ENCODE results near the gene RARA.
"Not testable (repeated sequence)": the region's sequence is repeated elsewhere in the genome, so short reads cannot be mapped to it uniquely, and the experiment has no call there.

DNA sequence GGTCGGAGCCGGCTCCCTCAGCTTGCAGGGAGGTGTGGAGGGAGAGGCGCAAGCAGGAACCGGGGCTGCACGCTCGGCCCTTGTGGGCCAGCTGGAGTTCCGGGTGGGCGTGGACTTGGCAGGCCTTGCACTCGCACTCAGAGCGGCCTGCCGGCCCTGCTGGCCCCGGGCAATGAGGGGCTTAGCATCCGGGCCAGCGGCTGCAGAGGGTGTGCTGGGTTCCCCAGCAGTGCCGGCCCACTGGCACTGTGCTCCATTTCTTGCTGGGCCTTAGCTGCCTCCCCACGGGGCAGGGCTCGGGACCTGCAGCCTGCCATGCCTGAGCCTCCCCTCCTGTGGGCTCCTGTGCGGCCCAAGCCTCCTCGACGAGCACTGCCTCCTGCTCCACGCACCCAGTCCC is 66.8 kb downstream of the RARA start:
- TF ChIP-seq POLR2A (IDR thresholded peaks at IDR 0.05; ENCODE audit: low read depth); EP300 (IDR thresholded peaks at IDR 0.05): not testable (repeated sequence)
- TF ChIP-seq, protein P1, sequence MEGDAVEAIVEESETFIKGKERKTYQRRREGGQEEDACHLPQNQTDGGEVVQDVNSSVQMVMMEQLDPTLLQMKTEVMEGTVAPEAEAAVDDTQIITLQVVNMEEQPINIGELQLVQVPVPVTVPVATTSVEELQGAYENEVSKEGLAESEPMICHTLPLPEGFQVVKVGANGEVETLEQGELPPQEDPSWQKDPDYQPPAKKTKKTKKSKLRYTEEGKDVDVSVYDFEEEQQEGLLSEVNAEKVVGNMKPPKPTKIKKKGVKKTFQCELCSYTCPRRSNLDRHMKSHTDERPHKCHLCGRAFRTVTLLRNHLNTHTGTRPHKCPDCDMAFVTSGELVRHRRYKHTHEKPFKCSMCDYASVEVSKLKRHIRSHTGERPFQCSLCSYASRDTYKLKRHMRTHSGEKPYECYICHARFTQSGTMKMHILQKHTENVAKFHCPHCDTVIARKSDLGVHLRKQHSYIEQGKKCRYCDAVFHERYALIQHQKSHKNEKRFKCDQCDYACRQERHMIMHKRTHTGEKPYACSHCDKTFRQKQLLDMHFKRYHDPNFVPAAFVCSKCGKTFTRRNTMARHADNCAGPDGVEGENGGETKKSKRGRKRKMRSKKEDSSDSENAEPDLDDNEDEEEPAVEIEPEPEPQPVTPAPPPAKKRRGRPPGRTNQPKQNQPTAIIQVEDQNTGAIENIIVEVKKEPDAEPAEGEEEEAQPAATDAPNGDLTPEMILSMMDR (IDR thresholded peaks at IDR 0.05), result not testable (repeated sequence)
